Stomach (tissue), 9 donors: ENCODE data around the gene PANK1. TPM values are rescaled to one million over a fixed set of nuclear protein-coding genes. Genes with fewer than 3 reads are reported as not detected.

ENCODE experiments used
- DNase-seq, 2 donors: peaks; one replicate each; pipeline versions ENCODE4 v3.0.0 to v3.0.0-alpha.2; 2013 to 2019
- H3K27ac ChIP-seq, 5 donors: fragments of 200-600 bp in 4 of 5; sonication (generic) in 4 of 5; one replicate each; pipeline ENCODE4 v1.5.1; 2013 to 2019; ENCODE audit warnings: mild to moderate bottlenecking in 1 of 5, moderate library complexity in 1 of 5
- H3K27me3 ChIP-seq, 3 donors: fragments of 200-600 bp; sonication (generic); one replicate each; pipeline ENCODE4 v1.5.1; 2017 to 2019; ENCODE audit warnings: mixed run types in 1 of 3
- H3K36me3 ChIP-seq, 4 donors: fragments of 200-600 bp; sonication (generic); 1 replicate in 3 of 4; 2 replicates in 1 of 4; pipeline ENCODE4 v1.5.1; 2016 to 2019
- H3K4me1 ChIP-seq, 4 donors: fragments of 200-600 bp; sonication (generic); one replicate each; pipeline ENCODE4 v1.5.1; 2016 to 2019
- H3K4me3 ChIP-seq, 4 donors: fragments of 200-600 bp; sonication (generic) in 3 of 4; one replicate each; pipeline ENCODE4 v1.5.1; 2016 to 2019; ENCODE audit warnings: mild to moderate bottlenecking in 1 of 4
- H3K9me3 ChIP-seq, 4 donors: fragments of 200-600 bp; sonication (generic); one replicate each; pipeline ENCODE4 v1.5.1; 2016 to 2019
- EP300 ChIP-seq: sonication (generic); formaldehyde crosslinking; IDR thresholded peaks from one replicate; pipeline ENCODE4 v1.6.1; 2017; ENCODE audit warnings: antibody characterized with exemption
- POLR2A ChIP-seq, 4 donors: fragments of 450-650 bp; IDR thresholded peaks; one replicate each; pipeline ENCODE4 v1.6.1; 2016; ENCODE audit warnings: antibody characterized with exemption in 4 of 4, control low read depth in 2 of 4, mild to moderate bottlenecking in 1 of 4, moderate library complexity in 1 of 4
- POLR2AphosphoS5 ChIP-seq, 3 donors: sonication (generic); formaldehyde crosslinking; IDR thresholded peaks; one replicate each; pipeline ENCODE4 v1.6.1; 2016; ENCODE audit warnings: antibody characterized with exemption in 3 of 3
- WGBS, 5 donors: extraction: QIAGEN DNeasy Blood & Tissue Kit in 3 of 5; methylation state at CpG; one replicate each; pipeline versions ENCODE4 v1.1.5 to v1.1.7; 2013 to 2018; 5-methylcytosine and 5-hydroxymethylcytosine counted together
- intact Hi-C: fragments of 100-400 bp; cut with DNase I; formaldehyde crosslinking; loops from one replicate; pipeline ENCODE4 v1.15.1; 2023; ENCODE audit warnings: low total_unique reads
- polyA plus RNA-seq, 3 donors: library from polyadenylated mRNA; stranded (reverse); fragments of 200-250 nt; gene quantifications; one replicate each; pipeline ENCODE4 v1.2.3, GENCODE V29; 2013
- total RNA-seq, 5 donors: library from RNA; depleted of rRNA; stranded (reverse); fragments of >200 nt; gene quantifications; one replicate each; pipeline versions ENCODE4 v1.1.0 to v1.2.3, GENCODE V29; 2014 to 2016
- TF ChIP-seq, protein P1 (sequence below), 7 experiments: fragments of 450-650 bp in 4 of 7; fragments of 200-600 bp in 3 of 7; sonication (generic) in 3 of 7; IDR thresholded peaks; one replicate each; pipeline ENCODE4 v1.5.1; 2016 to 2019; ENCODE audit warnings: antibody characterized with exemption in 7 of 7, control low read depth in 2 of 7, mild to moderate bottlenecking in 1 of 7
- donor health status: healthy with polysubstance abuse.
- donor health status: Bipolar disorder and iron deficiency.
- donor health status: healthy.

PANK1 gene
- total and polyA plus RNA-seq, 8 donors: 1.8 to 7.4 (median 4.6) TPM; not detected in 1

DNA sequence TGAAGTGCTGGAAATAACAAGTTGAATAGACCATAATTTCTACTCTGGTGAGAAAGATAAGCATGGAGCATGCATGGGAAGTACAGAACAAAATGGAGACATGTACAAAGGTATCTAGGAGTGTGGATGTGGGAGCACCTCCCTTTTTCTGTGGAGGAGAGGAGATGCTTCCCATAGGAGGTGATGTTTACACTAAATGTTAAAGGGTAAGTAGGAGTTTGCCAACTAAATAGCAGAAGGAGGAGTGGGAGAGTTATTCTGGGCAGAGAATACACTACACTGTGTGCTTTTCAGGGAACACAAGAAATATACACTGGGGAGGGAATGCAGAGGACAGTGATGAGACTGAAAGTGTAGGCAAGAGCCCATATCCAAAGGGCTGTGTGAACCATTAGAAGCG, 21.1 kb upstream of the PANK1 start:
- 63 to 100% (median 84%) methylated on average over 1 of the region's 1 CpG for WGBS, 5 donors
- intact Hi-C loops: no loop called here
- Histone ChIP-seq H3K4me1 (no peaks in the 10 kb centered on the region), H3K9me3 (no peaks in the 10 kb centered on the region), H3K4me3 (no peak overlapping the region), H3K27me3 (no peaks in the 10 kb centered on the region), H3K36me3 (no peaks in the 10 kb centered on the region), H3K27ac (no peak overlapping the region)
- no peak for DNase-seq
- TF ChIP-seq, protein P1, sequence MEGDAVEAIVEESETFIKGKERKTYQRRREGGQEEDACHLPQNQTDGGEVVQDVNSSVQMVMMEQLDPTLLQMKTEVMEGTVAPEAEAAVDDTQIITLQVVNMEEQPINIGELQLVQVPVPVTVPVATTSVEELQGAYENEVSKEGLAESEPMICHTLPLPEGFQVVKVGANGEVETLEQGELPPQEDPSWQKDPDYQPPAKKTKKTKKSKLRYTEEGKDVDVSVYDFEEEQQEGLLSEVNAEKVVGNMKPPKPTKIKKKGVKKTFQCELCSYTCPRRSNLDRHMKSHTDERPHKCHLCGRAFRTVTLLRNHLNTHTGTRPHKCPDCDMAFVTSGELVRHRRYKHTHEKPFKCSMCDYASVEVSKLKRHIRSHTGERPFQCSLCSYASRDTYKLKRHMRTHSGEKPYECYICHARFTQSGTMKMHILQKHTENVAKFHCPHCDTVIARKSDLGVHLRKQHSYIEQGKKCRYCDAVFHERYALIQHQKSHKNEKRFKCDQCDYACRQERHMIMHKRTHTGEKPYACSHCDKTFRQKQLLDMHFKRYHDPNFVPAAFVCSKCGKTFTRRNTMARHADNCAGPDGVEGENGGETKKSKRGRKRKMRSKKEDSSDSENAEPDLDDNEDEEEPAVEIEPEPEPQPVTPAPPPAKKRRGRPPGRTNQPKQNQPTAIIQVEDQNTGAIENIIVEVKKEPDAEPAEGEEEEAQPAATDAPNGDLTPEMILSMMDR (IDR thresholded peaks at IDR 0.05): no peak
- TF ChIP-seq POLR2A (IDR thresholded peaks at IDR 0.05) (no peak), POLR2AphosphoS5 (IDR thresholded peaks at IDR 0.05) (no peak), EP300 (no peak)

DNA sequence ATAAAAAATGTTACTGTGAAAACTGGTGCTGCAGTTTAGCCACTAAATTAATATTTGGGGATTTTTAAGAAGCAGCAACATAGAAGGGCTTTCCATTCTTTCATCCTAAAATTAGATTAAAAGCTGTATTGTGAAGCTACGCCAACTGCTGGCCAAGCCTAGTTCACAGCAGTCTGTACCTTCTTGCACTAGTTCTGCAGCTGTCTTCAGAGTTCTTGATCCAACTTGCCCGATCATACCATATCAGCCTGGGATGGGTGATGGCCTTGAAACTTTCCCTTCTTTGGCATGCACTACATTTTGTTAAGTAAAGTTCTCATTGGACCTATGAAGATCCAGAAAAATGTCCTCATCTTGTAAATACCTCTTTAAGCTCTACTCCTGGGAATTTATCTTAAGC, 20.3 kb upstream of the PANK1 start:
- no peak overlapping the region for H3K4me3 ChIP-seq
- TF ChIP-seq POLR2A (IDR thresholded peaks at IDR 0.05) (no peak), EP300 (no peak), POLR2AphosphoS5 (IDR thresholded peaks at IDR 0.05) (no peak)
- TF ChIP-seq, protein P1 (IDR thresholded peaks at IDR 0.05): no peak
- H3K27ac ChIP-seq: no peak overlapping the region
- no peaks in the 10 kb centered on the region for H3K36me3 ChIP-seq
- H3K27me3 ChIP-seq: no peaks in the 10 kb centered on the region
- no peak for DNase-seq
- intact Hi-C loops: no loop called here
- no peaks in the 10 kb centered on the region for H3K4me1 ChIP-seq
- 66 to 85% (median 73%) methylated on average over 2 of the region's 2 CpGs for WGBS, 5 donors
- no peaks in the 10 kb centered on the region for H3K9me3 ChIP-seq

DNA sequence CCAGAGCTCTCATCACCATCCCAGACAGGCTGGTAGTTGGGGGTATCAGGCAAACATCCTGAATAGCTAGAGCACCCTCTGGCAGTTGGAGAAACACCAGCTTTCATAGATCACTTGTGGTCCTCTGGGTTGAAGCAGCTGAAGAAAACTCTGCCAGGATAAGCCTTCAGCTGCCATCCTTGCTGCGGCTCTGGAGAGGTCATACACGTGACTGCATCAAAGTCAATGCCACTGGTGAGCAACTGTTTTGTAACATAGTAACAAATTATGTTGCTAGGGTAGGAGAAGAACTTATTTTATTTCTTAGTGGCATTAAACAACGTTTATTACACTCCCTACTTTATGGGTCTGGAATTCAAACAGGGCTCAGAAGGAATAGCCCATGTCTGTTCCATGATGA, 19.2 kb upstream of the PANK1 start:
- TF ChIP-seq POLR2A (IDR thresholded peaks at IDR 0.05) (no peak), EP300 (no peak), POLR2AphosphoS5 (IDR thresholded peaks at IDR 0.05) (no peak)
- TF ChIP-seq, protein P1 (IDR thresholded peaks at IDR 0.05): no peak
- intact Hi-C loops: no loop called here
- Histone ChIP-seq H3K9me3 (no peaks in the 10 kb centered on the region), H3K4me1 (no peaks in the 10 kb centered on the region), H3K4me3 (no peak overlapping the region), H3K27ac (no peak overlapping the region), H3K36me3 (no peaks in the 10 kb centered on the region), H3K27me3 (no peaks in the 10 kb centered on the region)
- no peak for DNase-seq
- 68 to 76% (median 70%) methylated on average over 3 of the region's 3 CpGs for WGBS, 5 donors

DNA sequence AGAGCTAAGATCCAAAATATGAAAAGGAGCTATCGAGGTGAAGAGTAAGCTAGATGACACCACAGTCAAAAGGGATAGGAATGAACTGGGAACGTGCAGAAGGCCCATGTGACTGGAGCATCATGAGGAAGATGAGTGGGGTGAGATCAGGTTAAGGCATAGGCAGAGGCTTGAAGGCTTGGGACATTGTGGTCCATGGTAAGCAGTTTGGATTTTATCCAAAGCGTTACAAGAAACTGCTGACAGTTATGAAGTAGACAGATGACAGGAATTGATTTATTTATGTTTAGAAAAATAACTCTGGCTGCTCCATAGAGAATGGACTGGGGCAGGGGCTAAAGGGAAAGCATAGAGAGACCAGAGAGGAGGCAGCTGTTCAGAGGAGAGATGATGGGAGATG, 18.1 kb upstream of the PANK1 start:
- Histone ChIP-seq H3K4me1 (no peaks in the 10 kb centered on the region), H3K9me3 (no peaks in the 10 kb centered on the region), H3K36me3 (no peaks in the 10 kb centered on the region), H3K27ac (no peak overlapping the region), H3K4me3 (no peak overlapping the region), H3K27me3 (no peaks in the 10 kb centered on the region)
- intact Hi-C loops: no loop called here
- no peak for DNase-seq
- TF ChIP-seq POLR2AphosphoS5 (IDR thresholded peaks at IDR 0.05) (no peak), EP300 (no peak), POLR2A (IDR thresholded peaks at IDR 0.05) (no peak)
- TF ChIP-seq, protein P1 (IDR thresholded peaks at IDR 0.05): no peak
- WGBS, 5 donors: 49 to 70% (median 66%) methylated on average over 3 of the region's 3 CpGs
